IPS-20b (cell line): Measurements from ENCODE around the gene KRTAP10-8.
"Not testable (repeated sequence)": the region's sequence is repeated elsewhere in the genome, so short reads cannot be mapped to it uniquely, and the experiment has no call there.

Experiments
- H3K27ac ChIP-seq: one replicate; pipeline ENCODE4 v1.5.1; 2013; ENCODE audit warnings: low read length
- H3K27me3 ChIP-seq: 2 replicates; pipeline ENCODE4 v1.6.1; 2013; ENCODE audit warnings: mild to moderate bottlenecking, low read length, inconsistent platforms; ENCODE audit not compliant: insufficient read depth
- H3K36me3 ChIP-seq: 2 replicates; pipeline ENCODE4 v1.6.1; 2013; ENCODE audit warnings: low read depth, mild to moderate bottlenecking, inconsistent platforms, low read length, moderate library complexity; ENCODE audit not compliant: insufficient read depth
- H3K4me1 ChIP-seq: 2 replicates; pipeline ENCODE4 v1.6.1; 2013; ENCODE audit warnings: mild to moderate bottlenecking, control low read depth, inconsistent platforms, low read length, moderate library complexity; ENCODE audit not compliant: insufficient read depth
- H3K4me3 ChIP-seq: 2 replicates; pipeline ENCODE4 v1.5.1; 2013; ENCODE audit warnings: mild to moderate bottlenecking, low read length, inconsistent platforms
- H3K9ac ChIP-seq: 2 replicates; pipeline ENCODE4 v1.6.1; 2013; ENCODE audit warnings: low read depth, mild to moderate bottlenecking, inconsistent platforms, low read length, moderate library complexity
- H3K9me3 ChIP-seq: 2 replicates; pipeline ENCODE4 v1.6.1; 2013; ENCODE audit warnings: mild to moderate bottlenecking, low read depth, low read length, inconsistent platforms; ENCODE audit not compliant: insufficient read depth

Gene KRTAP10-8

DNA sequence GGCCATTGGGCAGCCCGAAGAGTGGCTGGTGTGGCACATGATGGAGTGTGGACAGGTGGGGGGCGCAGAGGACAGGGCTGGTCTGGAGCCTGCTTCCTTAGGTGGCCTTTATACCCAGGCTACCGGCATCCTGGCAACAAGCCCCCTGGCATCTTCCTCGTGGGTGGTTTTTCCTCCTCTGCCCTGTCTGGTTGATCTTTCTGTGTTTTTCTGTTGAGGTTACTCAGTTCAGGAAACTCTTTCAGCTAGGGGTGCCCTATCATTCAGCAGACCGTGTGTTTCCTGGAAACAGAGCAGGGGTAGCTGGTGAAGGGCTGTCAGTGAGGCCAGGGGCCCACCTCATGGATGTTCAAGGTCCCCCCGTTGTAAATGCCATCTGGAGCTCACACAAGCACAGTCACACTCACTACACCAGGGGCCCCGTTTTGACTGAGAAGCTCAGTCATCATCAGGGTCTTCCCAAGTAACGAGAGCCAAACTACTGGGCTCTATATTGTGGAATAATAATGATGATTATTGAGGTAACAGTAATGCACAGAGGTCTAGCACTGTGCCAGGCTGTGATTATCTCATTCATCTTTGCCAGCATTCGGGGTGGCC is 42.8 kb downstream of the KRTAP10-8 start, which contains the start of gene KRTAP12-4:
Gene KRTAP12-4 (minus strand): TSS at position 84 of the 600 bp plus-strand sequence. CDS start 45 bp downstream, at position 39.
- H3K4me1 ChIP-seq: peaks cover 6% of the 10 kb centered on the region; the same call in 1 of the 2 replicates
- H3K27ac ChIP-seq: no peak within 1 kb of the TSS
- H3K9me3 ChIP-seq: no peaks in the 10 kb centered on the region
- H3K9ac ChIP-seq: no peak within 1 kb of the TSS
- H3K36me3 ChIP-seq: no peaks in the 10 kb centered on the region
- H3K27me3 ChIP-seq: no peaks in the 10 kb centered on the region
- H3K4me3 ChIP-seq: no peak within 1 kb of the TSS

DNA sequence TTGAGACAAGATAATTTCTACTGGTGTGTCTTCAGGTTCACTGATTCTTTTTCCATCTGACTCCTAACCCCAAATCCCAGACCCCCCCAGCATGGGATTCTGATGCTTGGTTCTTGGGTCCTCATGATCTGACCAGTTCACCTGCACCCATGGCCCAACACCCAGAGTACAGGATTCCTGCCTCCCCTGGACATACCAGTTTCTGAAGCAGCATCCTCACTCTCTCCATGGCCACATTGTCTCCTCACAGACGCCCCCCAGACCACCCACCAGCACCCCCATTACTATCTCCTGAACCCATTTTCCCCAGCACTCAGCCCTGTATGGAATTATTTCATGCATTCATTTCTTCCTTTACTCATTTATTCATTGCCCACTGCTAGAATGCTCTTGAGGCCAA is 45.0 kb downstream of the KRTAP10-8 start:
- Histone ChIP-seq H3K27ac (no peak overlapping the region), H3K4me1 (peaks cover 12% of the 10 kb centered on the region; the same call in 1 of the 2 replicates), H3K9ac (no peak overlapping the region), H3K36me3 (no peaks in the 10 kb centered on the region), H3K4me3 (no peak overlapping the region), H3K27me3 (no peaks in the 10 kb centered on the region), H3K9me3 (no peaks in the 10 kb centered on the region)

DNA sequence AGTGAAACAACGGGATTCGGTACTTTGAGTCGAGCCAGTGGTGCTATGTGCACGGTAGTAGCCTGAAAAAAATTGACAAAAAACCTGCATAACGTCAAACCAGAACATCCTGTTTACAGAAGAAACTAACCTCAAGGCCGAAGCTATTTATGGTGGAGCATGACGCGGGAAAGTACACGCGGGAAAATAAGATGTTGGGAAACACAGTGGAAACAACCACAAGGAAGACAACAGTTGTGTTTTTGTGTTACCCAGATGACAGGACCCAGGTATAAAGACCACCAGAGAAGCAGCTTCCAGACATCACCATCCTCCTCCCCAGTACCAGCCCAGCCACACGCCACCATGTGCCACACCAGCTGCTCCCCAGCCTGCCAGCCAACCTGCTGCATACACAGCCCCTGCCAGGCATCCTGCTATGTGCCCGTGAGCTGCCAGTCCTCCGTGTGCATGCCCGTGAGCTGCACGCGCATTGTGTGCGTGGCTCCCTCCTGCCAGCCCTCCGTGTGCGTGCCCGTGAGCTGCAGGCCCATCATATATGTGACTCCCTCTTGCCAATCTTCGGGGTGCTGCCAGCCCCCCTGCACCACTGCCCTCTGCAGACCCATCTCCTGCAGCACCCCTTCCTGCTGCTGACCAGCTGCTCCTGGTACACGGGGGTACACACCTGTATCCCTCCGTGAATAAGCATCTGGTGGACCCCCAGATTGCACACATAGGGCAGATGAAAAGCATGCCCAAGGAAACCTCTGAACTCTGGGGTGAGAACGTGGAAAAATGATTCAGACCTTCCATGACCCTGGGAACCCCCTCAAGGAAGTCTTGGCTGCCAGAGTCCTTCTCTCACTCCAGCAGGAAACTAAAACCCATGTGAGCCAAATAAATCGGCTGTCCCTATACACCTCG is 46.0 kb downstream of the KRTAP10-8 start, which contains the start of gene KRTAP12-3:
Gene KRTAP12-3 (plus strand): TSS at position 298 of the 906 bp plus-strand sequence. CDS start 48 bp downstream, at position 346.
- Histone ChIP-seq H3K27me3 (no peaks in the 10 kb centered on the region), H3K4me1 (peaks cover 12% of the 10 kb centered on the region; the same call in 1 of the 2 replicates), H3K36me3 (no peaks in the 10 kb centered on the region), H3K9ac (no peak within 1 kb of the TSS), H3K9me3 (no peaks in the 10 kb centered on the region), H3K27ac (no peak within 1 kb of the TSS), H3K4me3 (no peak within 1 kb of the TSS)

DNA sequence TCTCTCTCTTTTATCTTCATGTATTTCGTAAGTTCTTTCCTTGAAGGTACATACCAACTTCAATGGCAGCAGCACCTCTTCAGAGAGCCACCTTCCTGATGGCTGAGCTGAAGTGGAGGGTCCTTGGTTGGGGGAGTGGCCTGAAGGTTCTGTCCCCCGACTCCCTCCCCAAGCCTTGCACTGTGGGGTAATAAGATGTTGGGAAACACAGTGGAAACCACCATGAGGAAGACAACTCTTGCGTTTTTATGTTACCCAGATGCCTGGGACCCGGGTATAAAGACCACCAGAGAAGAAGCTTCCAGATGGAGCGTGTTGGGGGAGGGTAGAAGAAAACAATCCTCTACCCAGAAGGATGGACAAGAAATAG is 46.6 kb downstream of the KRTAP10-8 start:
- Histone ChIP-seq H3K27me3 (no peaks in the 10 kb centered on the region), H3K27ac (no peak overlapping the region), H3K4me3 (no peak overlapping the region), H3K9ac (no peak overlapping the region), H3K9me3 (no peaks in the 10 kb centered on the region), H3K4me1 (peaks cover 12% of the 10 kb centered on the region; the same call in 1 of the 2 replicates), H3K36me3 (no peaks in the 10 kb centered on the region)

DNA sequence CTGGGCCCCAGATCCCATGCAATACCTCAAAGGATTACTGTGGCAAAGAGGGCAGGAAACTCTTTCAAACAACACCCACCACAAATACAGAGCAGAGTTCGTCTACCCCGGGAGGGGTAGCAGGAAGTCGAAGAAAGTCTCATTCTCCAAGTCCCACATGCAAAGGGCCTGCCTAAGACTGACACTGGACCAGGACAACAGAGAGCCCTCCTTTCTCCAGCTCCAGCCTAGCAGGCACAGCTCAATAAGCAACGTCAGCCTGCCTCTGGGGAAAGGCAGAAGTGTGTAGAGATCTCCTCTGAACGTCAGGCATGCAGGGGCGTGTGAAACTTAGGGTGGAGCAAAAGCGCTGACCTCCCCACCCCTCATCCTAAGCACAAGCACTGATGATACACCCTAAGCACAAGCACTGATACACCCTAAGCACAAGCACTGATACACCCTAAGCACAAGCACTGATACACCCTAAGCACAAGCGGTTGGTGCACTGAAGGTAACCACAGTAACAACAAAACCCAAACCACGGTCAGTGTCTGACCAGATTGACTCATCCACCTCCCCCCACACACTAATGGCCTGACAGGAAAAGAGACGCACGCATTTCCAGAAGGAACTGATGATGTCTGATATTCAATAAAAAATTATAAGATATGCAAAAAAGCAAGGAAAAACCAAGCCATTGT is 47.2 kb downstream of the KRTAP10-8 start:
- Histone ChIP-seq H3K9ac (no peak overlapping the region), H3K4me3 (no peak overlapping the region), H3K27me3 (no peaks in the 10 kb centered on the region), H3K9me3 (no peaks in the 10 kb centered on the region), H3K27ac (no peak overlapping the region), H3K4me1 (peaks cover 12% of the 10 kb centered on the region; the same call in 1 of the 2 replicates), H3K36me3 (no peaks in the 10 kb centered on the region)

DNA sequence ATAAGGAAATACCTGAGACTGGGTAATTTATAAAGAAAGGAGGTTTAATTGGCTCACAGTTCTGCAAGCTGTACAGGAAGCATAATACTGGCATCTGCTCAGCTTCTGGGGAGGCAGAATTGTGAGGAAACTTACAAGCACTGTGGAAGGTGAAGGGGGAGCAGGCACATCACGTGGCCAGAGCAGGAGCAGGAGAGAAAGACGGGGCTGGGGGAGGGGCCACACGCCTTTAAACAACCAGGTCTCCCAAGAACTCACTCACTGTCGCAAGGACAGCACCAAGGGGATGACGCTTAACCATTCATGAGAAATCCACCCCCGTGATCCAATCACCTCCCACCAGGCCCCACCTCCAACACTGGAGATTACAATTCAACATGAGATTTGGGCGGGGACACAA is 49.7 kb downstream of the KRTAP10-8 start:
- not testable (repeated sequence) for H3K4me3 ChIP-seq, H3K36me3 ChIP-seq, H3K9me3 ChIP-seq, H3K27me3 ChIP-seq, H3K9ac ChIP-seq, H3K27ac ChIP-seq
- peaks cover 12% of the 10 kb centered on the region; the same call in 1 of the 2 replicates for H3K4me1 ChIP-seq
